Stimulated activated CD4-positive, alpha-beta T cell treated with anti-CD3 and anti-CD28 coated beads, TNF-alpha, amount 100 ng/mL, for 24 hours (primary cell): ENCODE results near the gene SVIL.
"Not testable (repeated sequence)": the region's sequence is repeated elsewhere in the genome, so short reads cannot be mapped to it uniquely, and the experiment has no call there.

ENCODE experiments used
- DNase-seq, 3 experiments: peaks; one replicate each; pipeline ENCODE4 v3.0.0-alpha.2; 2020; ENCODE audit warnings: low read depth in 3 of 3

The SVIL gene

DNA sequence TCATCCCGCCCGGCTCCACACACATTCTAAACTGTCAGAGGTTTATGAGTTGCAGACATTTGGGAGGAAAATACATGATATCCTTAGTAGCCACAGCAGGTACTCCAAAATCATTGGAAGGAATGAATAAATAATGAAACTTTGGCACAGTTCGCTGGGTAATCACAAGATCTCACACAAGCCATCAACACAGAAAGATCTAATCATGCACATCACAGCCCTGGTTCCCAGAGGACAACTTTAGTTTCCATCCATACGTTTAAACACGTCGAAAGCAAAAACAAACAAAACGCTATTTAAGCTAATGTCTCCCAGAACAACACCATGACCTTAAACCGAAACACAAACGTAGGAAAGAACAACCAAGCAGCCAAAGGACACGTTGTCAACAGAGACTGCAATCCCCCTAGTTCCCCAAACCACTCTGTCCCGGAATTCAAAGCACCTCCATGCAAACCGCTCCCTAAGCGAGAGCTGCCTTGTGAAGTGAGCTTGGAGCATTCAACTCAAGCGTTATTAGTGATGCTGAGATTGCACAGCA is 12.3 kb downstream of the SVIL start:
- DNase-seq: no peak

GRCh38 chr10:29621161-29621560 is 13.6 kb downstream of the SVIL start:
- no peak for DNase-seq

DNA sequence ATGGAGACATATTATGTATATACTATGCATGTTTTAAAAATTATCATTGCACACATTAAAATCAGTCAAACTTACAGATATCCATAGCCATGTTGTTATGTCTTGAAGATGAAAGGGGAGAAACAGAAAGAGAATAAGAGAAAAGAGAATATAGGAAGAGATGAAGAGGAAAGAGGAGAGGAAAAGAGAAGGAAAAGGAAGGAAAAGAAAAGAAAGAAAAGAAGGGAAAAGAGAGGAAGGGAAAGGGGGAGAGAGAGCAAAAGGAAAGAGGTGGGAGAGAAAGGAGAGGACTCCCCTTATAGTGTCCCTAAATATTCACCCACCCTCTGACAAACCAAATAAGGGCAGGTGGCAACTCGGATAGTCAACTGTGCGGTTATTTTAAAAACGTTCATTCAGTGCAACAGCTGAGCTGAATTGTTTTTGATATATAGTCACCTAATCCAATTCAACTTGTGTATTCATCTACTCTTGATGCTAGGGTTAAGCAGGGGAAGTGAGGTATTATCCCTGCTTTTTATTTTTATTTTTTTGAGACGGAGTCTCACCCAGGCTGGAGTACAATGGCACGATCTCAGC is 14.6 kb downstream of the SVIL start:
- no peak for DNase-seq

DNA sequence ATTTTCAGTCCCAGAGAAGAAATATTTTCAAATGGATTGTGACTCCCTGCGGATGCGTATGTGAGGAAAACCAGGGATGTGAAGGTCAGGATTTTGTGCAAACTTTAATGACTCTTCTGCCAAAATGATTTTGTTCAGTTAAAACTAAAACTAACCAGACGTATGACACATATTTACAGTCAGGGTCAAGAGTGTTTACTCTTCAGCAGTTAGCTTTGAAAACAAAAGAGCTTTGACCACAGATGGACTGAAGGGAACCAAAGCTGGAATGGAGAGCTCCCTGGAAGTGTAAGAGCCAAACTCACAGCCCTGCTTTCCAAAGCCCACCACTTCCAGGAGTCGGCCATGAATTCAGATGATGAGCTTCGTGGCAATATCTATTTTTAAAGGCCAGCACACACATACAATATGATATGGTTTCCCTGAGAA is 15.5 kb downstream of the SVIL start:
- no peak for DNase-seq

GRCh38 chr10:29618341-29619171 is 16.2 kb downstream of the SVIL start:
- no peak for DNase-seq

DNA sequence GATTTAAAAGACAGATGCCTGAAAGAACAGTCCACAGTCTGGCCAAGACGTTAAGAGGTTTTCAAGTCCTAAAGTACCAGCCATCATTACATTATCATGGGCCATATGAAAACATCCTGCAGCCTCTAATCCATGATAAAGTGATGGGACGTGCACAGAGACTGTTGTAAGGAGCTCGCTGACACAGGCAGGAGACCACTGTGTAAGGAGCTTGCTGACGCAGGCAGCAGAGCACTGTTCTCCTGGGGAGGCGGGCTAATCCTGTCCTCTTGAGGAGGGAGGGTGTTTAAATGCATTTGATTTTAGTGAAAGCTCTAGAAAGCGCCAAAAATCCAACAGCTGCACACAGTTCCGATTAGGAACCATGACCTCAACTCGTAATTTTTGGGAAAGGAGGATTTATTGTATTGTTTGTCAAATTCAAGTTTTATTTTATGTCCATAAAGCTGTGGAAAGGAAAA is 16.9 kb downstream of the SVIL start:
- DNase-seq: no peak

DNA sequence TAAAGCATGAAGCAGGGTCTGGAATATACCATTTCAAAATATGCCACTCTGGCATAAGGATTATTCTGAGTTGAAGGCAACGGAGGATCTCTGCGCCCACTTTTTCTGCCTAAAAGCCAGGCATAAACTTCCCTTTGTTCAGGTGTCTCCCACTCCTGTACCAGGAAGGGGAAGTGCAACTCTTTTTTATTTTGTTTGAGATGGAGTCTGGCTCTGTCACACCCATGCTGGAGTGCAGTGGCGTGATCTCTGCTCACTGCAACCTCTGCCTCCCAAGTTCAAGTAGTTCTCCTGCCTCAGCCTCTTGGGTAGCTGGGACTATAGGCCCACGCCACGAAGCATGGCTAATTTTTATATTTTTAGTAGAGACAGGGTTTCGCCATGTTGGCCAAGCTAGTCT is 18.2 kb downstream of the SVIL start:
- DNase-seq: no peak

GRCh38 chr10:29615195-29615594 is 19.6 kb downstream of the SVIL start:
- DNase-seq: no peak

GRCh38 chr10:29614289-29614688 is 20.5 kb downstream of the SVIL start:
- not testable (repeated sequence) for DNase-seq

- no peak for DNase-seq
These were observed 21.0 kb downstream of the SVIL start for GRCh38 chr10:29613791-29614190.

- no peak for DNase-seq
These were observed 21.6 kb downstream of the SVIL start for GRCh38 chr10:29613196-29613595.

DNA sequence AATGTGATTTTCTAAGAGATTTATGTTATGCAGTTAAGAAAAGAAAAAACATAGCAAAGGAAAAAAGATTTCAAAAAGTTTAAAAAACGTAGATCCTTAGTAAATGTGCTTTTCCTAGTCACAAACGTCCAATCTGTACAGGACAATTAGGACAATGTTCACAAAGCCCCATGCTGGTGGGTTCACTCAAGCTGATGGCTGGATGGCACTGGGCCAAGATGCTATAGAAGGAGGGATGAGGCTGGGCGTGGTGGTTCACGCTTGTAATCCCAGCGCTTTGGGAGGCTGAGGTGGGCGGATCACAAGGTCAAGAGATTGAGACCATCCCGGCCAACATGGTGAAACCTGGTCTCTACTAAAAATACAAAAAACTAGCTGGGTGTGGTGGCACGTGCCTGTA is 22.1 kb downstream of the SVIL start:
- no peak for DNase-seq

GRCh38 chr10:29611781-29612381 is 22.9 kb downstream of the SVIL start:
- no peak for DNase-seq

DNA sequence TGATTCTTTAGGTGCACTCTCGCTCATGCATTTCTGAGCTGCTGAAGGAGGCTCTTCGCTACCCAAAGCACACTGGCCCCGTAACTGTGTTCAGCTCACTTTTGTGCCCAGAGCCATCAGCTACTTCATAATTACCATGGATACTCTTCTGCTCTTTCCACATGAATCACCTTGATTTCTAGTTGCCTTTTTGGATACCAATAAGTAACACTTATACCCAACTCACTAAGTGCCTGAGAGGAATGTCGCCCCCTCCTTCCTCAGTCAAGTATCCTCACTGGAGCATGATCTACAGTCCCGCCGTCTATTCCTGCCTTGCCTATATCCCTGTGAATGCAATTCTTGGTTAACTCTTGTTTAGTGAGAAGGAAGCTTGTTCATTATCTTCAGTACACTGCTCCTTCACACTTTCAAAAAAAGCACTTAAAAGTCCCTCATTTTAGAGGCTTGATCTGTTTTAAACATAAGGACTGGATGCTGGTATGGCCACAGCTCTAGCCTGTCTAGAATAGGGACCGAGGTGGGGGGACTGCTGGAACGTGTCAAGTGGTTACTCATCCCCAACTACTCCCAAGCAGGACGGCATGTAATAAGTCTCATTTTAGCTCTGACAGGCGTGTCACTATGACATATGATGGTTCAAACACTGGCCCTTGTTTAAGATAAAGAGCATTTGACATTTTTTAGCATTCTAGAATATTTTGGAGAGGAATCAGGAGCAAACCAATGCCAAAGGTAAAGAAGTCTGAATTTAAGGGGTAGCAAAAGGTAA is 23.7 kb downstream of the SVIL start:
- DNase-seq: no peak

DNA sequence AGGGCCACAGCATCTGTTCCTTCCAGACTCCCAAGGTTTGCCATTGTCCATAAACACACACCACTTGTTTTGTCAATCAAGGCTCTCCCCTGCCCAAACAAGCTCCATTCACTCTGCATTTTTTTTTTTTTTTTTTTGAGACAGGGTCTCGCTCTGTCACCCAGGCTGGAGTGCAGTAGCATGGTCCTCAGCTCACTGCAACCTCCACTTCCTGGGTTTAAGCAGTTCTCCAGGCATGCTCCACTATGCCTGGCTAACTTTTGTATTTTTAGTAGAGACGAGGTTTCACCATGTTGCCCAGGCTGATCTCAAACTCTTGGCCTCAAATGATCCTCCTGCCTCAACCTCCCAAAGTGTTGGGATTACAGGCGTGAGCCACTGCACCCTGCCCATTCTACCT is 24.4 kb downstream of the SVIL start:
- DNase-seq: not testable (repeated sequence)

DNA sequence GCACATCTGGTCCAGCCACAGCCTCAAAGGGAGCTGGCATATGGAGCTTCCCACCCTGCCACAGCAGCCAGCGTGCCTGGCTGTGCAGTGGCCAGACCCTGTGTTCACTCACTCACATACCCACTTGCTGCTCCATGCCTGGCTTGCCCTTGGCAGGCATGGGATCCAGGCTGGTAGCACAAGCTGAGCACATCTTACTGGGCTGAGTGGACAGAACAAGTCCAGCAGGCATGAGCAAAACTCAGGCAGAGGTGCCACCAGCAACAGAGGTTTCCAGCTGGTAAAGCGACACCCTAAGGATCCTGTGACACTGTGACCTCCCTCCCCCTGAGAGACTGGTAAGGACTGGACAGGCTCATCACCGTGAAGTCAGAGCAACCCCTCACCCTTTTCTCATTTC is 25.1 kb downstream of the SVIL start:
- DNase-seq: no peak

DNA sequence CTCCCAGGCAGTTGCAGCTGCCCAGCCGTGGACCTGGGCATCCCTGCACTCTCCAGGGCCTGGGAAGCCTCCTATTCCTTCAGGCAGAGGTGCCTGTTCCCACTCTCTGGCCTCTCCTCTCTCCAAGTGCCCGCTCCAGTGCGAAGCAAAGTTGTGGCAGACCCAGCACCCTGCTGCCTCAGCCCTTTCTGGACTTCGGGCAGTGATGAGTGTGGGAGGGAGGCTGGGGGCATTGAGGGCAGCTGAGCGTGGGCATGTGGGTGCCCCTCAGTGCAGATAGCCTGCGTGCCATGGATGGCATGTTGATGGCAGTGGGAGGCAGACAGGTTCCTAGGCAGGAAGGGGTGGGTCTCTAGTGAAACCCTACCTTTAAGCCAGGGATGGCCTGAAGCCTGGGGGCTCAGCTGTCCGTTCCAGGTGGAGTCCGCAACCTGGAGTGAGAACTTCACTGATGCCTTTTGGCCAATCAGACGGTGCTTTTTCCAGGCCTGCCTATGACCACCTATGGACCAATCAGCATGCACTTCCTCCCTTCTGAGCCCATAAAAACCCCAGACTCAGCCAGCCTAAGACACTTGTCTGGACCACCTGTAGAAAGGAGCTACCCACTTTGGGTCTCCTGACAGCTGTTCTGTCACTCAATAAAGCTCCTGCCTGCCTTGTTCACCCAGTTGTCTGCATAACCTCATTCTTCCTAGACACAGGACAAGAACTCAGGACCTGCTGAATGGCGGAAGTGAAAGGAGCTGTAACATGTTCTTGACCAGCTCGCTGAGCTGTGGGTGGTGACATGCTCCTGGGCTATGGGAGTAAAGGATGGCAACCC is 26.1 kb downstream of the SVIL start:
- no peak for DNase-seq

DNA sequence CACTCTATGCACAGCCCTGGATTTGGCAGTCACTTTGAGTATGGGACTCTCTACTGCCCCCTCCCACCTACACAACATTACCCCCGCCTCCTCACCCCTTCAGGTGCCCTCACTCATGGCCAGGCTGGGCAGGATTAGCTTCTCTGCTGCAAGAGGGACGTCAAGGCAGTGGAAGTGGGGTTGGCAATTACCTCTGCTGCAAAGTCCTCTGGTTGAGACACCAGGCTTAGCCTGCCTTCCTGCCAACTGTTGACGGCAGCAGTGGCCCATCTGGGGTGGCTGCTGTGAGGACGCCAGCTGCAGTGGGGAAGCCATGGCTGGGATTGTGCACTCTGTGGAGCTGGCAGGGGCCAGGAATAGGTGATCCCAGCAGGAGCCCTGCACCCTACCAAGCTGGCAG is 26.7 kb downstream of the SVIL start:
- DNase-seq: no peak

GRCh38 chr10:29607576-29607975 is 27.2 kb downstream of the SVIL start:
- no peak for DNase-seq

- DNase-seq: not testable (repeated sequence)
These were observed 28.1 kb downstream of the SVIL start for GRCh38 chr10:29606693-29607092.

GRCh38 chr10:29604291-29604825 is 30.4 kb downstream of the SVIL start:
- DNase-seq: no peak
